CD4-positive, alpha-beta T cell treated with Interleukin-4 for 4 hours (primary cell): ENCODE measurements around the gene RELT.

Experiments used
- DNase-seq: peaks from one replicate; pipeline ENCODE4 v3.0.0-alpha.2; 2020

The RELT gene

DNA sequence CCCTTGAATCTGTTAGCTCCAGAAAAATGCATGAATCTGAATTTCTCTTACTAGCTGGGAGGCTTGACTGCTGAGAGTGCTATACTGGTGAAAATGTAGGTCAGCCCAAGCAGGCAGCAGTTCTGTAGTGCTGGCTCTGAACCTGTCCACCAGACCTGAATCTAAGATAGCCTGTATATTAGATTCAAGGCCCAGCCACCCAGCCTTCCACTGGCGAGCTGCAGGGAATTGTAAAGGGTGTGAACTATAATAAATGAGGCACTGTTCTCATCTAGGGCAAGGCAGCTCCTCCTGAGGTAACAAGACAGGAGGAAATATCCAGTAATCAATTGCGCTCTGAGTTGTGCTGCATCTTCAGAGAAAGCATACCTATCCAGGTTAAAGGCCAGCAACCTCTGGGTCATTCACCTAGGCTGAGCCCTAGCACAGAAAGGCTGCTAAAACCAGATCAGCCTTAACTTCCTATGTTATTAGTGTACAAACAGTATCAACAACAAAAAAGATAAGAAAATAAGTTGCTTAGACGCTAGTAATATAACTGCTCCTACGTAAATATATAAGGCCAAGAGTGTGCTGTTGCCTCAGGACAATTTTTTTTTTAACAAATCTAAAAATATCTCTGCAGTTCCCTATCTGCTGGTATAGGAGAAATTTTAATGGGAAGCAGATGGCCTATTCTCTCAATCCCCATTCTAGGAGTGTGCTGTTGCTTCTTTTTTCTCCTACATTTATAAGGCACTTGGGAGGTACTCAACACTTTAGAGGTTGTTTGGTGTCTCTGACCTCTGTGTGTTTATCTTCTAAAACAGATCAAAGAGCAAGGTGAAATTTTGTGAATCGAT lies 63.0 kb downstream of the RELT start:
- no peak for DNase-seq

DNA sequence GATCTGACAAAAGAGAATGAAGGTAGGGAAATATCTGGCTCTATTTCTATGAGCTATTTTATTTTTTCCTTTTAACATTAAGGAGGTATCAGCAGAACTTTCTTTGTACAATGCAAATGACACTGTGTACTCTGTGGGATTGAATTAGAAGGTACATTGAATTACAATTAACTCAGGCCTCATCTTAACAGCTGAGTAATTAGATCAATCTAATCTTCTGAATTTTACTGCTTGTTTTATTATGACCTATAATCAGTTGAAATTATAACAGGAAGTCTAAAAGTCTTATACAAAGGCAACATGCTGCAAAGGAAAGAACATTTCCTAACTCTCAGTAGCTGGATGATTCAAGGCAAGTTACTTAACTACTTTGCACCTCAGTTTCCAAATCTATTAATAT lies 69.8 kb downstream of the RELT start:
- DNase-seq, result no peak

GRCh38 chr11:73446766-73447165 lies 70.6 kb downstream of the RELT start:
- DNase-seq, result no peak
